ENCODE data around the gene ST6GALNAC5.

The ST6GALNAC5 gene

GRCh38 chr1:77016386-77016985, 149.2 kb downstream of the ST6GALNAC5 start (continued):
- no peak for TF ChIP-seq ZNF518A (tag by site-specific recombination; conservative IDR thresholded peaks at IDR 0.05; ENCODE audit: low read depth)
- TF ChIP-seq ZNF223 (tag by site-specific recombination; IDR thresholded peaks at IDR 0.05): no peak
- TF ChIP-seq HOXA7 (CRISPR knock-in tag; IDR thresholded peaks at IDR 0.05; ENCODE audit: borderline replicate concordance): no peak
- TF ChIP-seq ZNF211 (tag by site-specific recombination; IDR thresholded peaks at IDR 0.05; ENCODE audit: low read depth): no peak
- no peak for TF ChIP-seq ZNF830 (tag by site-specific recombination; IDR thresholded peaks at IDR 0.05; ENCODE audit: low read depth)
- no peak for TF ChIP-seq GFI1B (tag by site-specific recombination; IDR thresholded peaks at IDR 0.05)
- TF ChIP-seq ATF2 (tag by site-specific recombination; IDR thresholded peaks at IDR 0.05; ENCODE audit: low read depth): no peak

GRCh38 chr1:77018311-77018710, 151.0 kb downstream of the ST6GALNAC5 start:
- Histone ChIP-seq H3K36me3 (ENCODE audit: control insufficient read depth in 2 of 2, insufficient read depth in 1 of 2, low read length in 2 of 2) (no peaks in the 10 kb centered on the region), H3K9me3 (ENCODE audit: control insufficient read depth, insufficient read depth, low read depth, low read length) (no peaks in the 10 kb centered on the region), H3K27ac (ENCODE audit: extremely low read depth, low read depth, low read length) (no peak overlapping the region), H3K4me1 (ENCODE audit: control insufficient read depth, insufficient read depth, low read length) (no peaks in the 10 kb centered on the region), H3K4me3 (ENCODE audit: low read depth, low read length) (no peak overlapping the region)
- ChIA-PET POLR2A (no interaction called here), CTCF (interaction anchor here (1.0 kb wide), 1 partner anchor 304 kb away, joined by 4 read pairs; no protein-coding TSS in a partner anchor)
- TF ChIP-seq PATZ1 (tag by site-specific recombination; IDR thresholded peaks at IDR 0.05) (no peak), ZNF514 (tag by site-specific recombination; IDR thresholded peaks at IDR 0.05) (no peak), ZNF561 (tag by site-specific recombination; IDR thresholded peaks at IDR 0.05; ENCODE audit: borderline replicate concordance) (no peak), ZNF639 (tag by site-specific recombination; IDR thresholded peaks at IDR 0.05) (no peak), ZNF510 (tag by site-specific recombination; IDR thresholded peaks at IDR 0.05; ENCODE audit: insufficient replicate concordance) (no peak), ZNF174 (tag by site-specific recombination; IDR thresholded peaks at IDR 0.05) (no peak), ZBTB49 (tag by site-specific recombination; IDR thresholded peaks at IDR 0.05; ENCODE audit: low read depth) (no peak), ZNF423 (tag by site-specific recombination; IDR thresholded peaks at IDR 0.05) (no peak), ZNF777 (tag by site-specific recombination; IDR thresholded peaks at IDR 0.05; ENCODE audit: borderline replicate concordance) (no peak), ZNF214 (tag by site-specific recombination; IDR thresholded peaks at IDR 0.05; ENCODE audit: borderline replicate concordance) (no peak), ZNF843 (tag by site-specific recombination; IDR thresholded peaks at IDR 0.05) (no peak), BCL11A (tag by site-specific recombination; IDR thresholded peaks at IDR 0.05; ENCODE audit: low read depth) (no peak), ZNF335 (tag by site-specific recombination; conservative IDR thresholded peaks at IDR 0.05) (no peak), ZNF140 (tag by site-specific recombination; IDR thresholded peaks at IDR 0.05) (no peak), ZNF112 (tag by site-specific recombination; IDR thresholded peaks at IDR 0.05) (no peak), ZBTB48 (tag by site-specific recombination; IDR thresholded peaks at IDR 0.05) (no peak)
